Osteocyte (in vitro differentiated cells): ENCODE data around the gene ST8SIA6. TPM values are rescaled to one million over a fixed set of nuclear protein-coding genes. Genes with fewer than 3 reads are reported as not detected.
A peak's percentile ranks its signal among the peaks of the same experiment; 100 is the strongest.
"Not testable (repeated sequence)": the region's sequence is repeated elsewhere in the genome, so short reads cannot be mapped to it uniquely, and the experiment has no call there.

Experiments
- DNase-seq: peaks from one replicate; pipeline ENCODE4 v3.0.0; 2021; ENCODE audit warnings: mixed read lengths; ENCODE audit not compliant: unreplicated experiment; ENCODE audit errors: extremely low spot score
- H3K27ac Mint-ChIP-seq: one replicate; pipeline ENCODE4 v1.8.0; 2021; ENCODE audit warnings: mild to moderate bottlenecking, mixed read lengths; ENCODE audit not compliant: unreplicated experiment
- H3K27me3 Mint-ChIP-seq: one replicate; pipeline ENCODE4 v1.8.0; 2021; ENCODE audit warnings: mixed read lengths; ENCODE audit not compliant: unreplicated experiment
- H3K36me3 Mint-ChIP-seq: one replicate; pipeline ENCODE4 v1.8.0; 2021; ENCODE audit warnings: mixed read lengths; ENCODE audit not compliant: unreplicated experiment
- H3K4me1 Mint-ChIP-seq: one replicate; pipeline ENCODE4 v1.8.0; 2021; ENCODE audit warnings: mixed read lengths; ENCODE audit not compliant: unreplicated experiment
- H3K4me3 Mint-ChIP-seq: one replicate; pipeline ENCODE4 v1.8.0; 2021; ENCODE audit warnings: mild to moderate bottlenecking, moderate library complexity, mixed read lengths; ENCODE audit not compliant: unreplicated experiment
- H3K9me3 Mint-ChIP-seq: one replicate; pipeline ENCODE4 v1.8.0; 2021; ENCODE audit warnings: mixed read lengths; ENCODE audit not compliant: unreplicated experiment
- total RNA-seq: library from RNA; stranded (reverse); gene quantifications from 2 replicates; pipeline ENCODE4 v1.2.1, GENCODE V29; 2021
- TF ChIP-seq, protein P1 (sequence below): fragments of 200-600 bp; sonication (generic); IDR thresholded peaks from 2 replicates; pipeline ENCODE4 v1.5.0; 2021; ENCODE audit warnings: antibody characterized with exemption, mild to moderate bottlenecking, moderate library complexity

ST8SIA6 gene
- total RNA-seq, 1 donor from 2014 or later, result not detected

DNA sequence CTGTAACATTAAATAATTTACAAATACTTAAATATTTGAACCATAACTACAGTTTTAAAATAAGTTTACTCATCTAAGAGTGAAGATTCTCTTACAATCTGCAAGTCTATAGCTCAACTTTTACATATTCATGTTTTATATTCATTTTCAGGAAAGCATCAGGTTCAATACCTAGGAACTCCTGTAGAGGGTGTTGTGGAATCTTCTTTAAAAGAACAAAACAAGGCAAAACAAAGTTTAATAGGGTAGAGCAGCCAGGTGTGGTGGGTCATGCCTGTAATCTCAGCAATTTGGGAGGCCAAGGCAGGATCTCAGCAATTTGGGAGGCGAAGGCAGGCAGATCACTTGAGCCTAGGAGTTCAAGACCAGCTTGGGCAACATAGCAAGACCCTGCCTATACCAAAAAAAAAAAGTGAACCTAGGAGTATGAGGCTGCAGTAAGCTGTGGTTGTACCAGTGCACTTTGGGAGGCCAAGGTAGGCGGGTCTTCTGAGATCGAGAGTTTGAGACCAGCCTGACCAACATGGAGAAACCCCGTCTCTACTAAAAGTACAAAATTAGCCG lies 45.1 kb downstream of the ST8SIA6 start:
- Mint-ChIP-seq H3K27ac (no peak overlapping the region), H3K36me3 (no peaks in the 10 kb centered on the region), H3K27me3 (peaks cover 39% of the 10 kb centered on the region), H3K4me3 (no peak overlapping the region), H3K9me3 (no peaks in the 10 kb centered on the region), H3K4me1 (no peaks in the 10 kb centered on the region)
- TF ChIP-seq, protein P1, sequence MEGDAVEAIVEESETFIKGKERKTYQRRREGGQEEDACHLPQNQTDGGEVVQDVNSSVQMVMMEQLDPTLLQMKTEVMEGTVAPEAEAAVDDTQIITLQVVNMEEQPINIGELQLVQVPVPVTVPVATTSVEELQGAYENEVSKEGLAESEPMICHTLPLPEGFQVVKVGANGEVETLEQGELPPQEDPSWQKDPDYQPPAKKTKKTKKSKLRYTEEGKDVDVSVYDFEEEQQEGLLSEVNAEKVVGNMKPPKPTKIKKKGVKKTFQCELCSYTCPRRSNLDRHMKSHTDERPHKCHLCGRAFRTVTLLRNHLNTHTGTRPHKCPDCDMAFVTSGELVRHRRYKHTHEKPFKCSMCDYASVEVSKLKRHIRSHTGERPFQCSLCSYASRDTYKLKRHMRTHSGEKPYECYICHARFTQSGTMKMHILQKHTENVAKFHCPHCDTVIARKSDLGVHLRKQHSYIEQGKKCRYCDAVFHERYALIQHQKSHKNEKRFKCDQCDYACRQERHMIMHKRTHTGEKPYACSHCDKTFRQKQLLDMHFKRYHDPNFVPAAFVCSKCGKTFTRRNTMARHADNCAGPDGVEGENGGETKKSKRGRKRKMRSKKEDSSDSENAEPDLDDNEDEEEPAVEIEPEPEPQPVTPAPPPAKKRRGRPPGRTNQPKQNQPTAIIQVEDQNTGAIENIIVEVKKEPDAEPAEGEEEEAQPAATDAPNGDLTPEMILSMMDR, result peak; percentile 56
- no peak for DNase-seq

DNA sequence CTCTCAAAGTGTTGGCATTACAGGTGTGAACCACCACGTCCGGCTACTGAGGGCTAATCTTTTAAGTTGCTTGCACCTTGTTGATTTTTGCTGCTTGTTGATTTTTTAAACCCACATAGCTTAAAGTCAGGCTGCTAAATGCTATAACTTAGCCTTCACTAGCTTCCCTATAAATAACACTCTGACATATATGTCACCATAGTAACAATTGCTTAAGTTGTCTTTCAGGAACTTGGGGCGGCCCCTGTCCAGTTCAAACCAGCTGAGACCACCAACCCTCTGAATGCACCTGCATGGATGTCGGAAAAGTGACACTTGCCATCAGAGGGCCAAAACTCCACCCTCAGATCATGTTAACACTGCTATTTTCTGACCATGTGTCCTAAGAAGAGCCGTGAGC lies 47.3 kb downstream of the ST8SIA6 start:
- no peak for DNase-seq
- Mint-ChIP-seq H3K27me3 (peaks cover 40% of the 10 kb centered on the region), H3K4me1 (no peaks in the 10 kb centered on the region), H3K36me3 (no peaks in the 10 kb centered on the region), H3K27ac (no peak overlapping the region), H3K9me3 (no peaks in the 10 kb centered on the region), H3K4me3 (no peak overlapping the region)
- TF ChIP-seq, protein P1, result no peak

DNA sequence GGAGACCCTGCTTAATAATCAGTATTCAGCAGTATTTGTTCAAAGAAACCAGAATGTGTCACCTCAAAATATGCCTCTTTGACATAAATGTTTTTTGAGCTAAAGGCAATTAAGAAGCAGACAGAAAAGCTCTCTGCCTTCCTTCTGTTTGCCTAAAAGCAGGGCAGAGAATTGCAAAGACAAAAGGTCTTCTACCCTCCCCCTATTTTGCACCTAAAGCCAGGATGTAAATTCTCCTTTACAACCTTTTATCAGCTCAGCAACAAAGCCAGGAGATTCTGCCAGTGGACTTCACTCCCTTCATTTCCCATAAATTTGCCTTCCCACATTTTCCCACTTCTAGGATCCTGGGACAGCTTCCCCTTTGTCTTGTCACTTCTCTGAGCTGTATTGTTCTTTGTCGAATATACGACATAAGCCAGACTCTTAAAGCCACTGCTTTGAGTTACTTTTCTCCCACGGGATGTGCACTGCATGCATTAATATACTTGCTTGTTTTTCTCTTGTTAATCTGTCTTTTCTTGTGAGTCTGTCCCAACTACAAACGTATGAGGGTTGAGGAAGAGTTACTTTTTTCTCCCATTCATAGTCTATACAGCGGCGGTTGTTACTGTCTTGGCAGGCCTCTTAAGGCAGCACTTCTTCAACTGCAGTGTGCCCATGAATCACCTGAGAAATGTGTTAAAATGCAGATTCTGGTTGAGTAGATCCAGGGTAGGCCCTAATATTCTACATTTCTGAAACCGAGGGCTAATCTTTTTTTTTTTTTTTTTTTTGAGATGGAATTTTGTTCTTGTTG lies 48.2 kb downstream of the ST8SIA6 start:
- DNase-seq, result no peak
- no peaks in the 10 kb centered on the region for H3K4me1 Mint-ChIP-seq
- no peak overlapping the region for H3K27ac Mint-ChIP-seq
- peaks cover 34% of the 10 kb centered on the region for H3K27me3 Mint-ChIP-seq
- H3K4me3 Mint-ChIP-seq, result no peak overlapping the region
- TF ChIP-seq, protein P1, result no peak
- no peaks in the 10 kb centered on the region for H3K9me3 Mint-ChIP-seq
- no peaks in the 10 kb centered on the region for H3K36me3 Mint-ChIP-seq

DNA sequence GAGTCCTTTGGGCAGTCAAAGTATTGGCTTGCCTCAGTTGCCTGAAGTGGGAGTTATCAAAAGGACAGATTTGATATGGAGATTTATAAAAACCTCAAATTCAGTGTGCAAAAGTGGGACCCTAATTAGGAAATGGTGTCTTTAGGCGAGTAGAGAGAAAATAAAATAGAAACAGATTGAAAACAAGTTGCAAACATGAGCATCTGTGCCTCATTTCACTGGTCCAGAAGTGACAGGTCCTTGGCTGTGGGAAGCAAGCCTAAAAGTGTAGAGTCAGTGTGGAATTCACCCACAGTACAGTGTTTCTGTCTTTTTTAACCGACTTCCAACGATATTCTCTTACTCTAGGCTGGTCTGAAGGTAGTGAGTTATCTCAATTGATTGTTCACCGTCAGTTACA lies 51.2 kb downstream of the ST8SIA6 start:
- Mint-ChIP-seq H3K36me3 (no peaks in the 10 kb centered on the region), H3K27ac (no peak overlapping the region), H3K4me3 (no peak overlapping the region), H3K4me1 (no peaks in the 10 kb centered on the region), H3K9me3 (no peaks in the 10 kb centered on the region), H3K27me3 (peaks cover 52% of the 10 kb centered on the region)
- TF ChIP-seq, protein P1, result no peak
- DNase-seq, result no peak

DNA sequence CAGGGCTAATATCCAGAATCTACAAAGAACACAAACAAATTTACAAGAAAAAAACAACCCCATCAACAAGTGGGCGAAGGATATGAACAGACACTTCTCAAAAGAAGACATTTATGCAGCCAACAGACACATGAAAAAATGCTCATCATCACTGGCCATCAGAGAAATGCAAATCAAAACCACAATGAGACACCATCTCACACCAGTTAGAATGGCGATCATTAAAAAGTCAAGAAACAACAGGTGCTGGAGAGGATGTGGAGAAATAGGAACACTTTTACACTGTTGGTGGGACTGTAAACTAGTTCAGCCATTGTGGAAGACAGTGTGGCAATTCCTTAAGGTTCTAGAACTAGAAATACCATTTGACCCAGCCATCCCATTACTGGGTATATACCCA lies 52.4 kb downstream of the ST8SIA6 start:
- H3K4me1 Mint-ChIP-seq, H3K36me3 Mint-ChIP-seq, DNase-seq, H3K27ac Mint-ChIP-seq, H3K4me3 Mint-ChIP-seq, H3K9me3 Mint-ChIP-seq: not testable (repeated sequence)
- H3K27me3 Mint-ChIP-seq, result peaks cover 50% of the 10 kb centered on the region
